Measurements from ENCODE around the gene ATF6. TPM values are rescaled to one million over a fixed set of nuclear protein-coding genes. Genes with fewer than 3 reads are reported as not detected.

The ATF6 gene
- total RNA-seq, 1 experiment from 2014 or later: 56.3 TPM

DNA sequence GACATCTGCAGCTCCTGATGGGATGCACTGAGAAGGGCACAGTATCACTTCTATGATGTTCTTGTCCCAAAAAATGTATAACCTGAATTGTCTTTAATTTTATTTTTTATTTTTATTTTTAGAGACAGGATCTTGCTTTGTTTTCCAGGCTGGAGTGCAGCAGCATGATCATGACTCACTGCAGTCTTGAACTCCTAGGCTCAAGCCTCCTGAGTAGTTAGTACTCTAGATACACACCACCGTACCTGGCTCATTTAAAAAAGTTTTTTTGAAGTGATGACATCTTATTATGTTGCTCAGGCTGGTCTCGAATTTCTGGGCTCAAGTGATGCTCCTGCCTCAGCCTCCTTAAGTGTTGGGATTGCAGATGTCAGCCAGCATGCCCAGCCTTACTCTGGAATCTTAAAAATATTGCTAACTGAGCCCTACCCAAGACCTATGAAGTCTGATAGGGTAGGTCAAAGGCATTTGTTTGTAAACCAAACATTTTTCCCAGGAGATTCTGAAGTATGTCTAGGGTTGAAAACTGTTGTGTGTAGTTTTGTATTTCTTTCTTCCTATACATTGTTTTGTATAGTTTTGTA, 68.9 kb downstream of the ATF6 start:
- intact Hi-C loops (cut with micrococcal nuclease): no loop called here
- peaks cover 15% of the 10 kb centered on the region for H3K36me3 Mint-ChIP-seq (ENCODE audit: insufficient read depth, unreplicated experiment)
- H3K4me1 Mint-ChIP-seq (ENCODE audit: insufficient read depth, unreplicated experiment): no peaks in the 10 kb centered on the region

DNA sequence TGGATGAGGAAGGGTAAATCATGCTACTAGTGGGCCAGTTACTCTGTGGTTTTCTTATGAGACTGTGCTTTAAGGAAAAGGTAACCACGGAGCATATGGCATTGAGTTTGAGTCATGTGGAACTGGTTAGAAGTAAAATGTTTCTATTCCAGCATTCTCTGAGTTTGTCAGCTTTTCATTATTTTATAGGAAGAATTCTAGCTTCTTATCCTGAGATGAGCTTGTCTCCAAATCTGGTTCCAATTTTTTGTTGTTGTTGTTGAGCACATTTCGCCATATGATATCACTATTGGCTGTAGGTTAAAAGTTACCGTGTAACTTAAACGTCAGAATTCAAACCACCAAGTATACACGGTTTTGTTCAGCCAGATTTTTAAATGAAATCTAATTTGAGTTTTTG, 69.9 kb downstream of the ATF6 start:
- TF ChIP-seq, protein P1, sequence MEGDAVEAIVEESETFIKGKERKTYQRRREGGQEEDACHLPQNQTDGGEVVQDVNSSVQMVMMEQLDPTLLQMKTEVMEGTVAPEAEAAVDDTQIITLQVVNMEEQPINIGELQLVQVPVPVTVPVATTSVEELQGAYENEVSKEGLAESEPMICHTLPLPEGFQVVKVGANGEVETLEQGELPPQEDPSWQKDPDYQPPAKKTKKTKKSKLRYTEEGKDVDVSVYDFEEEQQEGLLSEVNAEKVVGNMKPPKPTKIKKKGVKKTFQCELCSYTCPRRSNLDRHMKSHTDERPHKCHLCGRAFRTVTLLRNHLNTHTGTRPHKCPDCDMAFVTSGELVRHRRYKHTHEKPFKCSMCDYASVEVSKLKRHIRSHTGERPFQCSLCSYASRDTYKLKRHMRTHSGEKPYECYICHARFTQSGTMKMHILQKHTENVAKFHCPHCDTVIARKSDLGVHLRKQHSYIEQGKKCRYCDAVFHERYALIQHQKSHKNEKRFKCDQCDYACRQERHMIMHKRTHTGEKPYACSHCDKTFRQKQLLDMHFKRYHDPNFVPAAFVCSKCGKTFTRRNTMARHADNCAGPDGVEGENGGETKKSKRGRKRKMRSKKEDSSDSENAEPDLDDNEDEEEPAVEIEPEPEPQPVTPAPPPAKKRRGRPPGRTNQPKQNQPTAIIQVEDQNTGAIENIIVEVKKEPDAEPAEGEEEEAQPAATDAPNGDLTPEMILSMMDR (IDR thresholded peaks at IDR 0.05; ENCODE audit: unreplicated experiment): no peak
- DNase-seq (ENCODE audit: unreplicated experiment): no peak
- intact Hi-C loops (cut with micrococcal nuclease): no loop called here
- CTCF ChIA-PET: interaction anchor here (0.7 to 2.1 kb wide), 5 partner anchors 44 to 201 kb away, joined by 3 to 11 read pairs (median 3); partner anchors contain the start of gene OLFML2B
- no peaks in the 10 kb centered on the region for H3K27me3 Mint-ChIP-seq (ENCODE audit: insufficient read depth, unreplicated experiment)
- no peak overlapping the region for H3K27ac Mint-ChIP-seq (ENCODE audit: low read depth, unreplicated experiment)
- H3K4me3 Mint-ChIP-seq (ENCODE audit: unreplicated experiment): no peak overlapping the region
- POLR2A ChIA-PET: no interaction called here
- BruUV-seq (replicated peaks): no TSS peak
- H3K36me3 Mint-ChIP-seq (ENCODE audit: insufficient read depth, unreplicated experiment): peaks cover 19% of the 10 kb centered on the region
- no peaks in the 10 kb centered on the region for H3K4me1 Mint-ChIP-seq (ENCODE audit: insufficient read depth, unreplicated experiment)
- peaks cover 8% of the 10 kb centered on the region for H3K9me3 Mint-ChIP-seq (ENCODE audit: unreplicated experiment)

More for the DNA sequence above, 68.9 kb downstream of the ATF6 start:
- Mint-ChIP-seq H3K9me3 (ENCODE audit: unreplicated experiment) (peaks cover 8% of the 10 kb centered on the region), H3K4me3 (ENCODE audit: unreplicated experiment) (no peak overlapping the region), H3K27ac (ENCODE audit: low read depth, unreplicated experiment) (no peak overlapping the region), H3K27me3 (ENCODE audit: insufficient read depth, unreplicated experiment) (no peaks in the 10 kb centered on the region)
- ChIA-PET CTCF (interaction anchor here (1.0 kb wide), 1 partner anchor 202 kb away, joined by 3 read pairs; no protein-coding TSS in a partner anchor), POLR2A (no interaction called here)
- no peak for DNase-seq (ENCODE audit: unreplicated experiment)
- TF ChIP-seq, protein P1 (IDR thresholded peaks at IDR 0.05; ENCODE audit: unreplicated experiment): no peak
- BruUV-seq (replicated peaks): no TSS peak

DNA sequence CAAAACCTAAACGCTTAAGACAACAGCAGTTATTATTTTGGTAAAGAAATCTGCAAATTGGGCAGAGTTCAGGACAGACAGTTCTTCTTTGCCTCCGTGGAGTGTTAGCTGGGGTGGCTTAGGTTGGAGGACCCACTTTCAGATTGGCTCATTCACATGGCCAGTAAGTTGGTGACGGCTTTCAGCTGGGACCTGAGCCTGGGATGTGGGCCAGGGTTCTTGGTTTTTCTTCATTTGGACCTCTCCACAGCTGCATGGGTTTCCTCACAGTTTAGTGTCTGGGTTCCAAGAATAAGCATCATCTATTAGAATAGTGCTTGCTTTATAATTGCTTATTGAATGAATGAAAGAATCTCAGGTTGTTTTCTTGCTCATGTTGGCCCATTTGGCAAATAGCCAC, 72.2 kb downstream of the ATF6 start:
- no peak overlapping the region for H3K4me3 Mint-ChIP-seq (ENCODE audit: unreplicated experiment)
- no peak for DNase-seq (ENCODE audit: unreplicated experiment)
- H3K27ac Mint-ChIP-seq (ENCODE audit: low read depth, unreplicated experiment): no peak overlapping the region
- POLR2A ChIA-PET: no interaction called here
- TF ChIP-seq, protein P1 (IDR thresholded peaks at IDR 0.05; ENCODE audit: unreplicated experiment): no peak
- BruUV-seq (replicated peaks): no TSS peak
- peaks cover 4% of the 10 kb centered on the region for H3K9me3 Mint-ChIP-seq (ENCODE audit: unreplicated experiment)
- no peaks in the 10 kb centered on the region for H3K4me1 Mint-ChIP-seq (ENCODE audit: insufficient read depth, unreplicated experiment)
- H3K36me3 Mint-ChIP-seq (ENCODE audit: insufficient read depth, unreplicated experiment): peaks cover 27% of the 10 kb centered on the region
- CTCF ChIA-PET: interaction anchor here (0.6 to 1.1 kb wide), 2 partner anchors 11 to 199 kb away, joined by 3 to 5 read pairs; no protein-coding TSS in a partner anchor
- H3K27me3 Mint-ChIP-seq (ENCODE audit: insufficient read depth, unreplicated experiment): no peaks in the 10 kb centered on the region
- intact Hi-C loops (cut with micrococcal nuclease): no loop called here

DNA sequence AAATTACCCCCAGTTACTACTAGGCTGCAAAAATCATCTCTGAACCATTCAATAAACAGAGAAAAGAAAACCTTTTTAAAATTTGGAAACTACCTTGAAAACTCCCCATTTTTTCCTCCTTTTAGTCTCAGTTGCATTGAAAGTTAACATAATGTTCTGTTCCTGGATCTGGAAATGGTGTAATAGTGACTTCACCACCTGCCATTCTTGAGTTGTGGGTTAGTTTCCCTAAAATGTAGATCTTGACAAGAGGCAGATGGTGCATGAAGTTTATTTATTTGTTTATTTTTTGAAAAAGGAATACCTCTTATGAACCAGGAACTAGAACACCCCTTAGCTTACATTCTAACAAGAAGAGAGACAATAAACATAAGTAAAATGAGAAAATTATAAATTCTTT, 72.8 kb downstream of the ATF6 start:
- H3K36me3 Mint-ChIP-seq (ENCODE audit: insufficient read depth, unreplicated experiment): peaks cover 28% of the 10 kb centered on the region
- H3K27ac Mint-ChIP-seq (ENCODE audit: low read depth, unreplicated experiment): no peak overlapping the region
- no peaks in the 10 kb centered on the region for H3K9me3 Mint-ChIP-seq (ENCODE audit: unreplicated experiment)
- DNase-seq (ENCODE audit: unreplicated experiment): no peak
- TF ChIP-seq, protein P1 (IDR thresholded peaks at IDR 0.05; ENCODE audit: unreplicated experiment): no peak
- CTCF ChIA-PET: interaction anchor here (0.6 kb wide), 1 partner anchor 198 kb away, joined by 3 read pairs; no protein-coding TSS in a partner anchor
- BruUV-seq (replicated peaks): no TSS peak
- H3K4me1 Mint-ChIP-seq (ENCODE audit: insufficient read depth, unreplicated experiment): no peaks in the 10 kb centered on the region
- intact Hi-C loops (cut with micrococcal nuclease): no loop called here
- POLR2A ChIA-PET: no interaction called here
- H3K27me3 Mint-ChIP-seq (ENCODE audit: insufficient read depth, unreplicated experiment): no peaks in the 10 kb centered on the region
- no peak overlapping the region for H3K4me3 Mint-ChIP-seq (ENCODE audit: unreplicated experiment)
